Astrocyte of the cerebellum (primary cell): ENCODE measurements around the gene MED6.

Experiments
- DNase-seq: peaks from one replicate; pipeline ENCODE4 v3.0.0-alpha.2; 2011; ENCODE audit warnings: low read depth
- H3K4me3 ChIP-seq: 2 replicates; pipeline ENCODE4 v1.5.1; 2011; ENCODE audit warnings: mild to moderate bottlenecking, low read depth, low read length, moderate library complexity
- CTCF ChIP-seq: IDR thresholded peaks from 2 replicates; pipeline ENCODE4 v1.5.1; 2012; ENCODE audit warnings: low read length, low read depth, moderate library complexity, mild to moderate bottlenecking; ENCODE audit errors: missing control alignments
- in situ Hi-C: cut with HindIII; loops from 2 replicates; pipeline ENCODE4 v1.10.0; 2017; ENCODE audit warnings: low sequenced_read_pairs

MED6 gene

GRCh38 chr14:70642303-70643235, 42.1 kb upstream of the MED6 start:
- in situ Hi-C loops = no loop called here
- H3K4me3 ChIP-seq = peak overlapping the region; percentile 48
- no peak for DNase-seq
- TF ChIP-seq CTCF = no peak

DNA sequence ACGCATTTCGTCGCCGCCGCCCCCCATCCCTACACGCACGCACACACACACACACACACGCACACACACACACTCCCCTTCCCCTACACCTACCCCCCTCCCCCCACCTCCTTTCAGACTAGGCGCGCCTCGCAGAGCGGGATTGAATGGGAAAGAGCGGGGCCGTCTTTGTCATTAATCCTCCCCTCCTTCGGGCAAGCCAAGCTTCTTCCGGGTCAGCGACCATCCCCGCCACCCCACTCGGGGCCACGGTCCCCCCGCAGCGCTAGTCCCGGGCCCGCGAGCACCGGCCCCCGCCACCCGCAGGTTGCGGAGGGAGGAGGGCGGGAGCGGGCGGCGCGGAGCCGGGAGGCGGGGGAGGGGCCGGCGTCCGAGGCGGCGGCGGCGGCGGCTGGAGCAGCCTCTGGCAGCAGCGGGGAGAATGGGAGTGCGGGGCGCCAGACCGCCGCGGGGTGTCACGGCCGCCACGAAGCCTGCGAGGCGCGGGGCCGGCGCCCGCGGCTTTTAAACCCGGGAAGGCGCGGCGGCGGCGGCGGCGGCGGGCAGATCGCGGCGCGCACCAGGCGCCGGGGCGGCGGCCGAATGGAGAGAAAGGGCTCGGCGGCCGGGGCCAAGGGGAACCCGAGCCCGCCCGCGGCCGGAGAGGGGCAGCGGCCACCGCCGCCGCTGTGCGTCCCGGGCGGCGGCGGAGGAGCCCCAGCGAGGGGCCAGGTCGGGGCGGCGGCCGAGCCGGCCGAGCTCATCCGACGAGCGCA, 41.3 kb upstream of the MED6 start, which contains the start of gene TTC9:
Gene TTC9 (plus strand): TSS at position 369 of the 755 bp plus-strand sequence. CDS start 214 bp downstream, at position 583.
- no peak for DNase-seq
- peak within 1 kb of the TSS; percentile 48 for H3K4me3 ChIP-seq
- TF ChIP-seq CTCF = no peak
- in situ Hi-C loops = no loop called here

GRCh38 chr14:70640938-70641547, 40.6 kb upstream of the MED6 start:
- no peak for TF ChIP-seq CTCF
- peak overlapping the region; percentile 48 for H3K4me3 ChIP-seq
- in situ Hi-C loops = no loop called here
- no peak for DNase-seq

DNA sequence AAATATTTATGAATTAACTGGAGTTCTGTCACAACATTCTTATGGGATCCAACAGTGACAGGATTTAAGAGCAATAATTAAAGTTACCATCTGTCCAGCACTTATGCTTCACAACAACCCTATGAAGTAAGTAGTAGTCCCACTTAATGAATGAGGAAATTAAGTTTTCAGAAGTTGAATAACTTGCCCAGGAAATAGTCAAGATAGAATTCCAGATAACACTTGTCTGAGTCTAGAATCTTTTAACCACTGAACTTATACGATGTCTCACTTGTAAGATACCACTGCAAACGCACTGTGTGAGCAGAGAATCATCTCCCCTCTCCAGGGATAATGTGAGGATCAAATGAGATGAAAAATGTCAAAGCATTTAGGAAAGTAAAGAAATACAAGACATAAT, 38.0 kb upstream of the MED6 start:
- DNase-seq = no peak
- no peak overlapping the region for H3K4me3 ChIP-seq
- in situ Hi-C loops = no loop called here
- no peak for TF ChIP-seq CTCF

DNA sequence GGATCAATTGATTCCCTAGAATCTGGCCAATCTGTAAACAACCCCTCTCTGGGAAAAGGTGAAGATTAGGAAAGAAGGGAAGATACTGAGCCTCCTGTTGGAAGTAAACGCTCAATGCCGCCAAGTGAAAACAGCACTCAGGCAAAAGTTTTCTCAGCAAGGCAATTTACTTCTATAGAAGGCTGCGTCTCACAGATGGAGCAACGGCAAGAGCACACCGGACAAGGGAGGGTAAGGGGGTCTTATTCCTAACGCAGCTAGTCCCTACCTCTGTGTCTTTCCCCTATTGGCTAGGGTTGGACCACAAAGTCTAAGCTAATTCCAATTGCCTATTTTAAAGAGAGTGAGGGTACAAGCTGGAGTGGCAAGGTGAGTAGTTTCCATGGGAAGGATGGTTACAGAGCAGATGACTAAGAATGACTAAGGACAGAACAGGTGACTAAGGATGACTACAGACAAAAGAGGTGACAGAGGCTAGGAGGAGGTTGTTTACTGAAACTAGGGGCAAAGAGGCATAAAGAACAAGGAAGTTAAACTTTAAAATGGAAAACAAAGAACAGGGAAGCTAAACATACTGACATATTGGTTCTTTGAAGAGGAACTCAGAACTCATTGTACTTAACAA, 35.6 kb upstream of the MED6 start:
- no peak for TF ChIP-seq CTCF
- DNase-seq = no peak
- no peak overlapping the region for H3K4me3 ChIP-seq
- in situ Hi-C loops = no loop called here

DNA sequence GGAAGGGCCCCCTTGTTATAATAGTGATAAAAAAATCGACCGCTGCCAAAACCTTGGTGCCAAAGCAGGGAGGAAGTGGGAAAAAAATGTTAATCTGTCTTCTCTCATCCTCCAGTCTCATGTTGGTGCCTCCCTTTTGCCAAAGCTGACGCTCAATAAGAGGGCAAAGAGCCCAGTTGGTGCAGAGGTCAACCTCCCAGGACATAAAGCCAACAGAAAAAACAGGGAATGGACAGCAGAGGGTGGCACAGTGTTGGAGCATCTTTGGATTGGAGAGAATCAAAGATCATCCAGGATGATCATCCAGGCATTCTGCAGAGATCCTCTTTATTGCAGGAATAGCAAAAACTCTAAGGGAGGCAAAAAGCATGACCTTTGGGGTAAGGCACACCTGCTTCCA, 31.5 kb upstream of the MED6 start:
- H3K4me3 ChIP-seq = no peak overlapping the region
- DNase-seq = no peak
- TF ChIP-seq CTCF = no peak
- in situ Hi-C loops = no loop called here
